Posterior vena cava (tissue), 2 donors: ENCODE results near the gene TAS2R4. TPM values are rescaled to one million over a fixed set of nuclear protein-coding genes. Genes with fewer than 3 reads are reported as not detected.
A peak's percentile ranks its signal among the peaks of the same experiment; 100 is the strongest.
"Not testable (repeated sequence)": the region's sequence is repeated elsewhere in the genome, so short reads cannot be mapped to it uniquely, and the experiment has no call there.

Experiments used
- DNase-seq: peaks from one replicate; pipeline ENCODE4 v3.0.0-alpha.2; 2020; ENCODE audit warnings: low spot score
- intact Hi-C, 2 donors: fragments of 100-400 bp; cut with DNase I; formaldehyde crosslinking; loops; one replicate each; pipeline versions ENCODE4 v1.14.1 to v1.14.2; 2022 to 2023
- long read RNA-seq, 2 donors: library from polyadenylated mRNA; unstranded; transcript quantifications; one replicate each; pipeline ENCODE4 v2.0.0, GENCODE V29; 2020 to 2021
- total RNA-seq, 2 donors: library from RNA; stranded (reverse); fragmentation: NEBNext Ultra II Directional; extraction: Animal tissue kit (Norgen Biotek cat#: 25700); gene quantifications; one replicate each; pipeline ENCODE4 v1.2.1, GENCODE V29; 2021
- donor health status: DM: yes; HTN: yes; CAD: no.
- donor health status: DM: yes; HTN: yes; CAD: no.

The TAS2R4 gene, protein sequence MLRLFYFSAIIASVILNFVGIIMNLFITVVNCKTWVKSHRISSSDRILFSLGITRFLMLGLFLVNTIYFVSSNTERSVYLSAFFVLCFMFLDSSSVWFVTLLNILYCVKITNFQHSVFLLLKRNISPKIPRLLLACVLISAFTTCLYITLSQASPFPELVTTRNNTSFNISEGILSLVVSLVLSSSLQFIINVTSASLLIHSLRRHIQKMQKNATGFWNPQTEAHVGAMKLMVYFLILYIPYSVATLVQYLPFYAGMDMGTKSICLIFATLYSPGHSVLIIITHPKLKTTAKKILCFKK
- total RNA-seq: 1 to 10 TPM; 1.3 to 1.5 TPM
- long read RNA-seq, donor 1: 0 reads
- long read RNA-seq, donor 2: 0 reads

DNA sequence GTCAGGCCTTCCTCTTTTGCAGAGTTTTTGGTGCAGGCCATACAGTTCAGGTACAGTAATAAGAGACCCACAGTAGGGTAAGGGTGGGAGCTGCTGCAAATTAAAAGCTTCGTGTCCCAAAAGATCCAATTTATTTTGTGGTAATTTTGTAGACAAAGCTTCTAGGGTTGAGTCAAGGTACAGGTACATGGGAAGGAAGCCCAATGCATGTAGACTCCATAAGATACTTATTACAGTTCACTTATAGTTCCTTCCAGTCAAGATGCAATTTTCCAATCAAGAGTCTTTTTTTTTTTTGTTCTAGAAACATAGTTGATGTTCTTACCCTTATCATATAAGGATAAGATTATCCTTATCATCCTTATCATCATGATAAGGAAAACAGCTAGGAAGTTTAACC, at the start of gene TAS2R4:
TAS2R4 (plus strand) TSS at position 301 of the 400 bp plus-strand sequence. CDS start 1,815 bp downstream, outside the sequence.
- no peak for DNase-seq
- intact Hi-C loops: no loop called here

DNA sequence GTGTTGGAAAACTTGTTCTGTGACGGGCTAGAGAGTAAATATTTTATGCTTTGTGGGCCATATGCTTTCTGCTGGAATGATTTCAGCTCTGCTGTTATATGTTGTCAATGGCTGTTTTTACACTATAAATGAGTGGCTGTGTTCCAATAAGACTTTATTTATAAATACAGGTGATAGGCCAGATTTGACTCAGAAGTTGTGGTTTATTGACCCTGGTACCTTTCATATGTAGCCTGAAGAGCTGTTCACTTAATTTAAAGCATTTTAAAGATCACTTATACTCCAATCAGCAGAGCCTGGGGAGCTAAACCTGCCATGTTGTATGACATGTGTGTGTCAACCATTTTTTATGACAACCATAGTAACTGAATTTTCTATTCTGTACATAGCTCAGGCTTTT, 47.5 kb upstream of the TAS2R4 start:
- DNase-seq: no peak
- intact Hi-C loops: no loop called here

DNA sequence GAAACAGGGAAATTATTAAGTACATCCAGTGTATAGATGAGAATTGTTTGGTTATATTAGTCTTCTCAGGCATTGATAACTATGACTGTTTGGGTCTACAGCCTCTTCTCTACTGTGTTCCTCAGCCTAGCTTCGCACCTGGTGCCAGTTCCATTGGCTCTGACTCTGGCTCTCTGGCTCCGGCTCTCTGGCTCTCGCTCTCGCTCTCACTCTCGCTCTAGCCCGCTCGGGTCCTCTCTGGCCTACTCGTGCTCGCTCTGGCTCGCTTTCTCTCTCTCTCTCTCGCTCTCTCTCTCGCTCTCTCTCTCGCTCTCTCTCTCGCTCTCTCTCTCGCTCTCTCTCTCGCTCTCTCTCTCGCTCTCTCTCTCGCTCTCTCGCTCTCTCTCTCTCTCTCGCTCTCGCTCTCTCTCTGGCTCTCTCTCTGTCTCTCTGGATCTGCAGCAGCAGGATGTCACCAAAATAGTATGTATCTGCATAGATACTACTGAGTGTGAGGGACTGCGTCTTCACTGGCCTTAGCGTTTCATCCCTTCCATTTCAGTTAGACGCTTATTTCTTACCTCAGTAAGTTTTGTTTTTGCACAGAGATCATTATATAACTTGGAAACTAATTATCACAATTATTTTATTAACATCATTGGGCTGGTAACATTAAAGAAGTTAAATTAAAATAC, 44.9 kb upstream of the TAS2R4 start:
- intact Hi-C loops: no loop called here
- DNase-seq: no peak

DNA sequence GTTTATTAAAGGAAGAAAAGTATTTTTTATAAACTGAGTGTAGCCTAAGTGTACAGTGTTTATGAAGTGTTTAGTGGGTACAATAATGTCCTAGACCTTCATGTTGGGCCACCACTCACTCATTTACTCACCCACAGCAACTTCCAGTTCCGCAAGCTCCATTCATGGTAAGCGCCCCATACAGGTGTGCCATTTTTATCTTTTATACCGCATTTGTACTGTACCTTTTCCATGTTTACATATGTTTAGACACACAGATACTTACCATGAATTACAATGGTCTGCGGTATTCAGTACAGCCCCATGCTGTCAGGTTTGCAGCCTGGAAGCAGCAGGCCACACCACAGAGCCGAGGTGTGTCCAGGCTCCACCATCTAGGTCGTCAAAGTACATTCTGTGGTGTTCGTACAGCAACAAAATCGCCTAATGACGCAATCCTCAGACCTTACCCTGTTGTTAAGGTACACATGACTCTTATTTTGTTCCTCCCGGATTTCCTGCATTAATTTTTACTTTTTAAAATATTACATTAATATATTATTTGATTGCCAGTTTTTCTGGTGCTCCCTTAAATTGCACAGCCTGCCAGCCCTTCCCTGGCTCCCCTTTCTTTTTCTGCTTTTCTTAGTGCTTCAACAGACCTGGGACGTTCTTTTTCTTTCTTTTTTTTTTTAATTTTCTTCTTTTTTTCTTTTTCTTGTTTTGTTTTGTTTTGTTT, 39.2 kb upstream of the TAS2R4 start:
- no peak for DNase-seq
- intact Hi-C loops: no loop called here

DNA sequence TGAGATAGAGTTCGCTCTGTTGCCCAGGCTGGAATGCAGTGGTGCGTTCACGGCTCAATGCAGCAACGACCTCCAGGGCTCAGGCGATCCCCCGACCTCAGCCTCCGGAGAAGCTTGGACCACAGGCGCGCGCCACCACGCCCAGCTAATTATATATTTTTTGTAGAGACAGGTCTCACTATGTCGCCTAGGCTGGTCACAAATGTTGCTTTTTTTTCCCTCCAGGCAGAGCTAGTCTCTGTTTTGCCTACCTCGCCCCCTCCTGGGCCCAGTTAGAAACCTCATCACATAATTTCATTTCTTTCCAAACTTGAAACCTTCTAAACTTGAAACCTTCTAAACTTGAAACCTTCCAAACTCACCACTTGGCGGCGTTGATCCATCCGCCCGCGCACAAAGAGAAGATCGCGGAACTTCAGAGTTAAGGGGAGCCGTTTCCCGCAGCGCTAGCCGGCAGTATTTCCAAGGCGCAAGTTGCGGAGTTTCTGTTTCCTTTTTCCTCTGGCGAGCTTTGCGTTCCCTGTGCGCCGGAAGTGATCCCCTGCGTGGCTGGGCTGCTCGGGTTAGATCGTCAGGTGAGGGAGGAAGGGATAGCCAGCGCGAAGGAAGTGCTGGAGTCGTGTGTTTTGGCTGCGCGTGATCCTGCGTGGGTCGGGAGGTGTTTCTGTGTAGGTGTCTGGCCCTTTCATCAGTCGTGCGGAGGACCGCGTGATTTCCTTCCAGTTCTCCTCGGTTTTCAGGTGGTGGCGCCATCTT, 38.5 kb upstream of the TAS2R4 start, which contains the start of gene SSBP1:
SSBP1 (plus strand) TSS at position 523 of the 756 bp plus-strand sequence. CDS start 809 bp downstream, outside the sequence.
- intact Hi-C loops: no loop called here
- peak; percentile 97 for DNase-seq

DNA sequence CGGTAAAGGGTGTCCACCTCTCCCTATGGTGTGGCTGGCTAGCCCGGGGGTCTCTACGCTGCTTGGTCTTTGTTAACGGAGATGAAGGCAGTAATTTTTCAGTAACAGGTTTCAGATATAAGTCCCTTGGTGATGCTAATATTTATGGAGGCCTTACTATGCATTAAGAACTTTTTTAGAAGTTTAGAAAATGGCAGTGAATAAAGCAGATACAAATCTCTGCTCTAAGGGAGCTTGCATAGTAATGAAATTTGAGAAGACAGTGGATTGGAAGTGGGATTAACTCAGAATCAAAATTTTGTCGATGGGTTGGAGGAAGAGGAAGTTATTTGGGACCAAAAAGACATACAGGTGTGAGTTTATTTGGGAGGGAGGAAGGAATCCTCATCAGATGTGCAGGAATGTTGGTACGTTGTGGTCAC, 37.9 kb upstream of the TAS2R4 start:
- intact Hi-C loops: no loop called here
- no peak for DNase-seq

DNA sequence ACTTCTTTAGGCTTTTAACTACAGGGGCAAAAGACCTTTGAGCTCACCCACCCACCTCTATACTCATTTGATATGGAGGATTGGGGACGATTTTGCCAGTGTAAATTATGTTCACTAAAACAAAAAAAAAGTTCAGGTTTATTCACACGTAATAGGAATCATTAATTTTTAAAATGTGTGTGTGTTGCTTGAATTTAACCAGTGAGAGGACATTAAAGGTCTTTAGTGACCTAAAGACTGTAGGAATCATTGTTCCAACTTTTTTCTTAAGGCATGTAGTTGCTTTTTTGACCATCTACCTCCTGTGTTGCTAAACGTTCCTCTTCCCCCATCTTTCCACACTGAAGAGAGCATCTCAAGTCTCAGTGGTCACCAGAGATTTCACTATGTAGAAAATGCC, 37.2 kb upstream of the TAS2R4 start:
- DNase-seq: no peak
- intact Hi-C loops: no loop called here

DNA sequence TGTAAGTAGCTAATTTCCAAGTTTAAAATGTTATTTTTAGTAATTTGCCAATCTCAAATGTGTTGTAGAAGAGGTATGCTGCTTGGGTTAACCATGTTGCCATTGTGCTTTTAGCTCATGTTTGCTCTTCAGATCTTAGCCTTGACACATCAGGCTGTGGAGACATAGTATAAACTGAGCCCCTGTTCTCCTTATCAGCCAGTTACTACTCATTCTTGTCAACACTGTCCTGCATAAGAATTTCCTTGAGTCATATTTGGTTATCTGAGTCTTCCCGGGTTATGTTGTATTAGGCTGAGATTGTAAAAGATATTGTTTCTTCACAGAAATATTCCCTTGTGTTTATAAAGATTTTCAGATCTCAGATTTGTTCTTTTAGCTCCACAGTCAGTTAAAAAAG, 34.2 kb upstream of the TAS2R4 start:
- DNase-seq: no peak
- intact Hi-C loops: no loop called here

DNA sequence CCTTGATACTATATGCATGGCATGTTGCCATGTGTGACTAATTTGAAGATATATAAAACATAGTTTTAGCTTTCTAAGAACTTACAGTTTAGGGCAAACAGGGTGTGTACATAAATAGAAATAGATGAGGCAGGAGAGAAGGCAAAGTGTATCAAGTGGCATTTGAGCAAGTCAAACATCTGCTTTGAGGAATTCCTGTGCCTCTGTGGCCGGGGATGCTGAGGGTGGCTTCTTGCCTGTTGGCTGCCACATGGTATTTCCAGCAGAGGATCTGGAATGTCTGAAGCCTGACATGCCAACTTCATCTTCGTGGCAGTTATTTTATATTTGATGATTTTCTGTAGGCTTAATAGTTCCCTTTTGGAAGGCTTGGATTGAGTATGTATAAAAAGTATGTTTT, 32.3 kb upstream of the TAS2R4 start:
- intact Hi-C loops: no loop called here

DNA sequence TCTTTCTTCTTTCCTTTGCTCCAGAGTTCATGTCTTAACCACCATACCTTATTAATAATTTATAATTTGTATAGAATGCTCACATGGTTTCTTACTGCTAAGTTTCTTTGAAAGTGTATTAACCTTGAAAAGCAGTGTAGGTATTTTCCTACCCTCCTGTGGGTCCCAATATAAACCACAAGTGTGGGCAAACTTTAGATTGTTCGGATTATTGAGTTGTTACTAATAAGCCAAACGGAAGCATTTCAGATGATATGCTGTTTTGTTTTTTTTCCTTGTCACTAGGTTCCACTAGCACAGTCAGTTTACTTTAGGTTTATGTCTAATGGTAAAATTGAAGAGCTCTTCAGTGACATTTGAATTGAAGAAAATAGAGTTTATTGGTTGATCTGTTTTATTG, 28.1 kb upstream of the TAS2R4 start:
- intact Hi-C loops: no loop called here

More for the DNA sequence above, 32.3 kb upstream of the TAS2R4 start:
- DNase-seq: no peak

DNA sequence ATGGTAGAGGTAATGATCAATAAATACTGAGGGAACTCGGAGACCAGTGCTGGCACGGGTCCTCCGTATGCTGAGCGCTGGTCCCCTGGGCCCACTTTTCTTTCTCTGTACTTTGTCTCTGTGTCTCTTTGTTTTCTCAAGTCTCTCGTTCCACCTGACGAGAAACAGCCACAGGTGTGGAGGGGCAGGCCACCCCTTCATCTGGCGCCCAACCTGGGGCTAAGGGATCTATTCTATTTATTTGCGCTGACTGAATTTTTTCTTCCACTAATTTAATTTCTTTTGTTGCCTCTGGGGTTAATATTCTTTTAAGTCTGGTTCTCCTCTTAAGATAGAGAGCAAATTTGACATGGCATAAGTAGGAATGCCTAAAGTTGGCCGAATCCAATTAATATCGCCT, 24.6 kb upstream of the TAS2R4 start:
- DNase-seq, intact Hi-C loops: not testable (repeated sequence)

More for the DNA sequence above, 28.1 kb upstream of the TAS2R4 start:
- DNase-seq: no peak

DNA sequence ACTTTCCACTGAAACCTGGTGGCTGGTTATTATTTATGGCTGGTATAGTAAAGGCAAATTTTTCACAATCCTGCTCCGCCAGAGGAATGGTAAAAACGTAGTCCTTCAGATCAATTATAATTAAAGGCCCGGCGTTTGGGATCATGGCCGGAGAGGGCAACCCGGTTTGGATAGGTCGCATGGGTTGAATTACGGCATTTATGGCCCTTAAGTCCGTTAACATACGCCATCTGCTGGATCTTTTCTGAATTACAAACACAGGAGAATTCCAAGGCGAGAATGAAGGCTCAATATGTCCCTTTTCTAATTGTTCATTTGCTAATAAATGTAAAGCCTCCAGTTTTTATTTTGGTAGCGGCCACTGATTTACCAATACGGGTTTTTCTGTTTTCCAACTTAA, 23.8 kb upstream of the TAS2R4 start:
- no peak for DNase-seq
- intact Hi-C loops: no loop called here

DNA sequence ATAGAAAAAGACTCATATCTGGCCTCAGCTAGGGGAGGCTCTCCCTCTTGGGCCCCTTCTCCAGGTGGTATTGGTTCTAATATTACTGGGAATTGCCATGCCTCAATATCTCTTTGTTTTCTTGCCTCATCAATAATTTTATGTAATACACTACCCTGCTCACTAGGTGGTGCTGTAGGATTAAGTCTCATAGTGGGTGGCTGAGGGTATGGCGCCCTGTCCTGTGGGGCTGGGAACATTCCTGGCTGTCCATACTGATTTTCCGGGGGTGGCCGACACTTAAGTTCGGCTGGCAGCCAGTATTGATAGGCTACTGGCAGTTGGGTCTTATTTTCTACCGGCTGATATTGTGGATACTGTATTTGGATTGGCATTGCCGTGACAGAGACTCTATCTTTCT, 21.5 kb upstream of the TAS2R4 start:
- DNase-seq: no peak
- intact Hi-C loops: no loop called here

DNA sequence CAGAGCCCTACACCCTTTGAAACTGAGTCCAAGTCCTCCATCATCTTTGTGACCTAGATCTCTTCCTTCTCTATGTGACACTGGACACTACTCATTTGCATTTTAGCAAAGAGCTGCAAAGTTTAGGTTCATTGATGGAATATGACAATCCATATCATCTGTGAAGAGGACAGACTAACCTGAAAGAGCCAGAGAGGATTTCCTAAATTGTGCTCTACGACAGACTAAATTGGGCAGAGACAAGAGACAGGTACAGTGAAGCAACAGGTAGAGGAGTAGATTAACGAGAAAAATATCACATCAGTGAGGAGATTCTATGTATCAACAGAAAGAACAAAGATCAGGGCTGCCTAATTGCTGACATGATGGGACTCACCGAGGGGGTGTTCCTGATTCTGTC, 12.7 kb upstream of the TAS2R4 start, which contains the start of gene TAS2R3:
TAS2R3 (plus strand) TSS at position 301 of the 400 bp plus-strand sequence; CDS start at position 363, 62 bp downstream.
- intact Hi-C loops: no loop called here
- DNase-seq: no peak

DNA sequence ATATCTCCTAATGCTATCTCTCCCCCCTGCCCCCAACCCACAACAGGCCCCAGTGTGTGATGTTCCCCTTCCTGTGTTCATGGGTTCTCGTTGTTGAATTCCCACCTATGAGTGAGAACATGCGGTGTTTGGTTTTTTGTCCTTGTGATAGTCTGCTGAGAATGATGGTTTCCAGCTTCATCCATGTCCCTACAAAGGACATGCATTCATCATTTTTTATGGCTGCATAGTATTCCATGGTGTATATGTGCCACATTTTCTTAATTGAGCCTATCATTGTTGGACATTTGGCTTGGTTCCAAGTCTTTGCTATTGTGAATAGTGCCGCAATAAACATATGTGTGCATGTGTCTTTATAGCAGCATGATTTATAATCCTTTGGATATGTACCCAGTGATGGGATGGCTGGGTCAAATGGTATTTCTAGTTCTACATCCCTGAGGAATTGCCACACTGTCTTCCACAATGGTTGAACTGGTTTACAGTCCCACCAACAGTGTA, 6.3 kb upstream of the TAS2R4 start:
- DNase-seq, intact Hi-C loops: not testable (repeated sequence)

DNA sequence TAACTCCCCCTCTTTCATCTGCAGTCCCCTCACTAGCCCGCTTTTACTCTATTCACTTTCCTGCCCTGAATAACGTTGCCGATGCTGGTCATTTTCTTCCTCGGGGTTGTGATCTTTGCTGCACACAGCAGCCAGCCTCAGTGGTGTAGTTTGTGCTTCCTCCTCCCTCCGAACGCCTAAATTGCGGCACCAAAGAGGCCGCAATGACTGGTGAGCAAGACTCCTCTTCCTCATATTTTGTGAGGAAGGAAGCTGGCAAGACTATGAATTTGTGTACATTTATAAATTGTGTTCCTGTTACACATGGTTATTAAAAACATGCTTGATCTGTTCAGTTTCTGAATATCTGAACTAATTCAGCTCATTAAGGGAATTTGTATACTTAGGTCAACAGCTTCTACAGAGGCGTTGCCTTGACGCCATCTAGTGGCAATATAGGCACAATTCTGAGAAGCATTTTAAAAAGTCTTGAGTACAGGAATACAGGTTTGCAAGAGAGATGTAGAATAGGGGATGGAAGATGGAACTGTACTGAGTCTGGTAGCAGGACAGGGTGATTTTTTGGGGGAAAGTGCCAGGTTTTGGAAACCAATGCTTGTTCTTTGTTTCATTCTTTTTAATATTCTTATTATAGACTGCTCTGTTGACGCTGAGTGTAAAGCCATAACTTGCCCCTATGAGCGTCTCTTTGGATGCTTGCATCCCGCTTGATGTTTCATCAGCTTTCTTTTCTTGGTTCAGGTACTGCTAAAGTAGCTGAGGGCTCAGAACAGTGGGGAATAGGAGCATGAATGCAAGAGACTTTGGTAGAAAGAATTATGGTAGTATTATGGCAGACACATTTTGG, 9.5 kb downstream of the TAS2R4 start:
- intact Hi-C loops: no loop called here
- no peak for DNase-seq

DNA sequence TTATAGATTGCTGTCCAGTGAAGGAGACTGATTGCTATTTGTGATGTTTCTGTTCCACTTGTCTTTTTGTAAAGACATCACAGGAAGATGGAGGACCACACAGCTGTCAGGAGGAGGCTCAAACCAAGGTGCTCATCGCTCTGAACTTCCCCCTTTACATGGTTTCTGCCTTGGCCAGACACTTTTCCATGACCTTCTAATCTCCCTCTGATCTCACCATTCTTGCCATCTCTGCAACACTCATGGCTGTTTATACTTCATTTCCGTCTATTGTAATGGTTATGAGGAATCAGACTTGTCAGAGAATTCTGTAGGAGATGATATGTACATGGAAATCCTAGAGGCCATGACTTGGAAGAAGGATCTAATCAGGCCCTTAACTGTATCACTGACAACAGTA, 11.8 kb downstream of the TAS2R4 start:
- no peak for DNase-seq
- intact Hi-C loops: no loop called here

DNA sequence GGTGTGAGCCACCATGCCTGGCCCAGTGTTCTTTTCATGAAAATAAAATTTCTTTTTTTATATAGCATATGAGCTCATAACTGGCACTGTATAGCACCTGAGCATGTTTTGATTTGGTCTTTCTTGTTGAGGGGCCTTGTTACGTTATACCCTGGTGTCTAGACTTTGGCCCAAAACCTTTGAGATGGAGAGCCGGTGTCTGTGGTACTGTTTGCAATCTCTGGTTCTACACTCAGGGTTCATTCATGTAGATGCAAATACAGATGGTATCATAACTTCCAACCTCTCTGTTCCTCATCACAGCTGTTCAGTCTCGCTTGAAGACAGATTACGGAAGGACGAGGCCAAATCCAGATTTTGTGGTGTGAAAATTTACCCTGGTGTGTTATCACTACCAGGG, 13.4 kb downstream of the TAS2R4 start, which contains the start of gene TAS2R5:
TAS2R5 (plus strand) TSS at position 301 of the 400 bp plus-strand sequence. CDS start 145 bp downstream, outside the sequence.
- intact Hi-C loops: no loop called here

More for the DNA sequence above, 13.4 kb downstream of the TAS2R4 start, which contains the start of gene TAS2R5:
- no peak for DNase-seq
